HepG2 (cell line): ENCODE measurements around the gene ZBTB48. TPM values are rescaled to one million over a fixed set of nuclear protein-coding genes. Genes with fewer than 3 reads are reported as not detected.

Experiments used
- ATAC-seq: fragments of 200-7000 bp; cut with Tn5 transposase; 3 replicates; pipeline ENCODE4 v1.9.1; 2020; ENCODE audit warnings: mild to moderate bottlenecking, moderate library complexity
- BruUV-seq: library from RNA; stranded (reverse); fragments of 400-500 nt; replicated peaks from 2 replicates; lab custom pipeline; 2021; lab: Mats Ljungman, UMichigan
- CTCF ChIA-PET: fragments of 300-600 bp; formaldehyde crosslinking; extraction: SDS; loops from one replicate; lab custom pipeline; 2021; ENCODE audit warnings: low total read pairs, inconsistent platforms, low intra/inter-chr PET ratio; lab: Yijun Ruan, JAX
- POLR2A ChIA-PET: fragments of 350-600 bp; sonication (Branson Sonifier 250); formaldehyde crosslinking; loops from one replicate; lab custom pipeline; 2020; ENCODE audit warnings: antibody characterized with exemption, inconsistent platforms; lab: Yijun Ruan, JAX
- DNase-seq: peaks from one replicate; pipeline ENCODE4 v3.0.0-alpha.2; 2015; ENCODE audit warnings: low spot score
- FAIRE-seq: peaks from 3 replicates; lab custom pipeline; 2011; peaks lifted over from hg19 to GRCh38; lab: Jason Lieb, UNC
- H2AFZ ChIP-seq: one replicate; pipeline ENCODE4 v1.6.1; 2011; ENCODE audit warnings: low read length, inconsistent platforms
- H3K27ac ChIP-seq: fragments of 300-600 bp; 3 replicates; pipeline ENCODE4 v1.8.0; 2011; ENCODE audit warnings: mixed run types, mild to moderate bottlenecking, mixed read lengths, low read length, inconsistent platforms; ENCODE audit not compliant: insufficient read depth; ENCODE audit errors: extremely low read length
- H3K27me3 ChIP-seq, 2 experiments: fragments of 200-600 bp in 1 of 2; 2 replicates in 1 of 2; 3 replicates in 1 of 2; pipeline versions ENCODE4 v1.6.0 to v1.8.0; 2011; ENCODE audit warnings: low read length in 2 of 2, mild to moderate bottlenecking in 2 of 2, moderate library complexity in 2 of 2, inconsistent platforms in 1 of 2; ENCODE audit not compliant: insufficient read depth in 2 of 2, control insufficient read depth in 1 of 2
- H3K36me3 ChIP-seq, 2 experiments: fragments of 200-600 bp in 1 of 2; replicated peaks in 1 of 2; 2 replicates in 1 of 2; 3 replicates in 1 of 2; pipeline versions ENCODE4 v1.5.1 to v1.8.0; 2011; ENCODE audit warnings: low read length in 2 of 2, inconsistent platforms in 1 of 2; ENCODE audit not compliant: insufficient read depth in 2 of 2, control insufficient read depth in 1 of 2
- H3K4me1 ChIP-seq: 2 replicates; pipeline ENCODE4 v1.5.1; 2012; ENCODE audit warnings: low read length, inconsistent platforms; ENCODE audit not compliant: insufficient read depth
- H3K4me2 ChIP-seq: 2 replicates; pipeline ENCODE4 v1.6.0; 2011; ENCODE audit warnings: low read depth, low read length, inconsistent platforms
- H3K4me3 ChIP-seq, 3 experiments: fragments of 200-600 bp in 1 of 3; sonication (generic), shearing (Covaris generic) in 1 of 3; replicated peaks in 1 of 3; 2 replicates each; pipeline ENCODE4 v1.5.1; 2011 to 2016; ENCODE audit warnings: low read length in 3 of 3, inconsistent platforms in 2 of 3, low read depth in 2 of 3, mild to moderate bottlenecking in 2 of 3, control low read depth in 1 of 3, mixed read lengths in 1 of 3; ENCODE audit not compliant: insufficient read depth in 1 of 3
- H3K79me2 ChIP-seq: one replicate; pipeline ENCODE4 v1.6.1; 2011; ENCODE audit warnings: low read length, inconsistent platforms; ENCODE audit not compliant: insufficient read depth
- H3K9ac ChIP-seq: 2 replicates; pipeline ENCODE4 v1.6.0; 2011; ENCODE audit warnings: mild to moderate bottlenecking, low read depth, low read length, inconsistent platforms; ENCODE audit not compliant: insufficient read depth
- H3K9me3 ChIP-seq: 2 replicates; pipeline ENCODE4 v1.5.1; 2012; ENCODE audit warnings: mild to moderate bottlenecking, low read length
- H4K20me1 ChIP-seq: 2 replicates; pipeline ENCODE4 v1.6.0; 2011; ENCODE audit warnings: inconsistent platforms, mild to moderate bottlenecking, low read length, moderate library complexity; ENCODE audit not compliant: insufficient read depth
- AGO1 ChIP-seq: fragments of 200-400 bp; formaldehyde crosslinking; IDR thresholded peaks from 2 replicates; pipeline ENCODE4 v1.6.1; 2017; ENCODE audit warnings: mild to moderate bottlenecking, low read depth, low read length, moderate library complexity; ENCODE audit not compliant: poor library complexity, severe bottlenecking
- AGO2 ChIP-seq: fragments of 200-400 bp; formaldehyde crosslinking; optimal IDR thresholded peaks from 2 replicates; pipeline ENCODE3; 2017; ENCODE audit warnings: mild to moderate bottlenecking, low read depth, low read length, moderate library complexity
- HNRNPL ChIP-seq: fragments of 200-400 bp; formaldehyde crosslinking; IDR thresholded peaks from 2 replicates; pipeline ENCODE4 v1.6.1; 2017; ENCODE audit warnings: mild to moderate bottlenecking, low read depth, low read length
- NCOR1 ChIP-seq: fragments of 200-600 bp; sonication (generic); IDR thresholded peaks from 2 replicates; pipeline ENCODE4 v1.7.0; 2017; ENCODE audit warnings: antibody characterized with exemption, low read length, borderline replicate concordance
- POLR2A ChIP-seq, 2 experiments: IDR thresholded peaks; 2 replicates each; pipeline ENCODE4 v1.6.1; 2011; ENCODE audit warnings: low read depth in 2 of 2, low read length in 2 of 2, mild to moderate bottlenecking in 1 of 2, moderate library complexity in 1 of 2; ENCODE audit not compliant: insufficient read depth in 1 of 2
- WGBS: methylation state at CpG from one replicate; pipeline ENCODE4 v1.1.6; 2017; ENCODE audit warnings: low lambda C conversion rate; 5-methylcytosine and 5-hydroxymethylcytosine counted together
- in situ Hi-C: cut with HindIII; loops from 2 replicates; pipeline ENCODE4 v1.10.0; 2017; ENCODE audit warnings: low pct_unique_long_range_greater_than_20kb; ENCODE audit not compliant: extremely low pct_ligation_motif_present
- intact Hi-C: fragments of 100-400 bp; cut with micrococcal nuclease; formaldehyde crosslinking; loops from one replicate; pipeline ENCODE4 v1.10.0; 2022; ENCODE audit not compliant: unreplicated experiment
- polyA plus RNA-seq, 8 experiments: library from polyadenylated mRNA; depleted of rRNA in 3 of 8; stranded (reverse) in 7 of 8; unstranded in 1 of 8; fragments of >200 nt; fragmentation: Illumina TruSeq in 4 of 8; extraction: Trizol in 4 of 8; gene quantifications; 2 replicates each; pipeline versions ENCODE4 v1.2.1 to v1.2.3, GENCODE V29; 2011 to 2016; ENCODE audit warnings: low read depth in 4 of 8, missing spikeins in 1 of 8, mixed read lengths in 1 of 8; ENCODE audit not compliant: insufficient read depth in 1 of 8
- total RNA-seq, 5 experiments: library from RNA; depleted of rRNA; stranded (reverse); fragments of >200 nt; fragmentation: Illumina TruSeq; extraction: Trizol; gene quantifications; 2 replicates each; pipeline ENCODE4 v1.2.3, GENCODE V29; 2016; ENCODE audit warnings: low read depth in 1 of 5
- TF ChIP-seq, protein P1 (sequence below), 2 experiments: sonication (generic) in 1 of 2; formaldehyde crosslinking in 1 of 2; IDR thresholded peaks; 2 replicates each; pipeline versions ENCODE4 v1.5.1 to v1.6.1; 2011 to 2020; ENCODE audit warnings: borderline replicate concordance in 1 of 2, low read depth in 1 of 2, low read length in 1 of 2, mild to moderate bottlenecking in 1 of 2, missing genetic modification reagents in 1 of 2, moderate library complexity in 1 of 2
- TF ChIP-seq, protein P2 (sequence below): sonication (generic); formaldehyde crosslinking; IDR thresholded peaks from 2 replicates; pipeline ENCODE4 v1.5.1; 2020; ENCODE audit warnings: mild to moderate bottlenecking, missing genetic modification reagents, moderate library complexity

The ZBTB48 gene
- total and polyA plus RNA-seq, 2 of the 13 experiments (the other 11 are each of a cell fraction or from before 2014, with no cell fraction given) = 13.0 to 17.1 TPM

DNA sequence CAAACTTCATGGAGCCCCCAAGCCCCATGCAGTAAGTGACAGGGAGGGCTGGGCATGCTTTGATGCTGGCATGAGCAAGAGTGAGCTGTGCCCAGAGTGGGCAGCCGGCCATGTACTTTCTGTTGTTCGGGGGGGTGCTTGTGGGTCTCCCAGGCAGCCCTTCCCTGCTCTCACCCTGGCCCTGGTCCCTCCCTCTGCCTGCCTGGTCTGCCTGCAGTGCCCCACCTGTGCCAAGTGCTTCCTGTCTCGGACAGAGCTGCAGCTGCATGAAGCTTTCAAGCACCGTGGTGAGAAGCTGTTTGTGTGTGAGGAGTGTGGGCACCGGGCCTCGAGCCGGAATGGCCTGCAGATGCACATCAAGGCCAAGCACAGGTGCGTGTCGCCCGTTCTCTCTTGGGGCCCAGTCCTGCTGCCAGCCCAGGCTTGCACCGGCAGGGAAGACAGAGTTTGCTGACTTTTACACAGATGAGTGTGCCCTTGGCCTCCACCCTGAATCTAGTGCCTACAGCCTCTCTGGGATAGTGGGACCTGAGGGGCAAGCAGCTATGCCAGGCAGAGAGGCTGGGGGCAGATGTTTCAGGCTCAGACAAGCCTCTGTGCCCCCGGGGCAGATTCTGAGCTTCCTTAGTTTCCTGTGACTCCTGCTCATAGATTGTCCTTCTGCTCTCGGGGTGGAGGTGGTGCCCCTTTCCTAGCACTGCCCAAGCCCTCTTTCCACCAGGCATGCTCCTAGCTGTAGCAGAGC, 7.6 kb downstream of the ZBTB48 start:
- peak; percentile 2 for ATAC-seq
- FAIRE-seq = no peak
- no peak for DNase-seq

DNA sequence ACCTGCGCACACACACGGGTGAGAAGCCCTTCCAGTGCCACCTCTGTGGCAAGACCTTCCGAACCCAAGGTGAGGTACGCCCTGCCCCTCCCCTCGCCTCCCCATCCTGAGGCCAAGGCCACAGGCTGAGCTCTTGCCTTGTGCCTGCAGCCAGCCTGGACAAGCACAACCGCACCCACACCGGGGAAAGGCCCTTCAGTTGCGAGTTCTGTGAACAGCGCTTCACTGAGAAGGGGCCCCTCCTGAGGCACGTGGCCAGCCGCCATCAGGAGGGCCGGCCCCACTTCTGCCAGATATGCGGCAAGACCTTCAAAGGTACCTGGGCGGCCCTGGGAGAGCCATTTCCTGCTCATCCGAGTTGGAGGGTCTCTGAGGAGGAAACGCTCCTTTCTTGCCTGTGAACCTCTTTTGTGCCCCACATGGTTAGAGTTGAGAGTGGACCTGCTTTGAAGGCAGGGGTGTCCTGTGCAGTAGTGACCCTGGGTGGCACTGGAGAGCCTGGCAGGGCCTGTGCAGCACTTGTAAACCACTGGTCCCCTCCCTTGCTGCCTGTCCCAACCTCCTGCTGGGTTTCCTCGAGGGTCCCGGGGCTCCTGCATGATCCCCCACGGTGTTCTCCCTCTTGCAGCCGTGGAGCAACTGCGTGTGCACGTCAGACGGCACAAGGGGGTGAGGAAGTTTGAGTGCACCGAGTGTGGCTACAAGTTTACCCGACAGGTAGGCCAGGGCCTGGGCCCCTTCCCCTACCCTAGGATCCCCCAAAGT, 8.5 kb downstream of the ZBTB48 start:
- Histone ChIP-seq H3K36me3 (peaks cover 22 to 44% of the 10 kb centered on the region in 2 experiments), H3K79me2 (no peaks in the 10 kb centered on the region), H3K4me1 (peaks cover 2% of the 10 kb centered on the region; the same call in 1 of the 2 replicates), H3K4me2 (no peak overlapping the region), H3K9ac (no peak overlapping the region), H3K27ac (no peak overlapping the region), H3K9me3 (no peaks in the 10 kb centered on the region), H2AFZ (no peak overlapping the region), H3K4me3 (no peak overlapping the region), H4K20me1 (peaks cover 7% of the 10 kb centered on the region; the same call in 1 of the 2 replicates), H3K27me3 (no peaks in the 10 kb centered on the region)
- intact Hi-C loops = no loop called here
- no peak for FAIRE-seq
- CTCF ChIA-PET = no interaction called here
- 95% methylated on average over 20 of the region's 25 CpGs for WGBS
- in situ Hi-C loops = no loop called here
- TF ChIP-seq, protein P1, sequence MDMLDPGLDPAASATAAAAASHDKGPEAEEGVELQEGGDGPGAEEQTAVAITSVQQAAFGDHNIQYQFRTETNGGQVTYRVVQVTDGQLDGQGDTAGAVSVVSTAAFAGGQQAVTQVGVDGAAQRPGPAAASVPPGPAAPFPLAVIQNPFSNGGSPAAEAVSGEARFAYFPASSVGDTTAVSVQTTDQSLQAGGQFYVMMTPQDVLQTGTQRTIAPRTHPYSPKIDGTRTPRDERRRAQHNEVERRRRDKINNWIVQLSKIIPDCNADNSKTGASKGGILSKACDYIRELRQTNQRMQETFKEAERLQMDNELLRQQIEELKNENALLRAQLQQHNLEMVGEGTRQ (IDR thresholded peaks at IDR 0.05; ENCODE audit: low read depth, low read length) = no peak
- TF ChIP-seq, protein P1 (CRISPR knock-in tag; IDR thresholded peaks at IDR 0.05; ENCODE audit: borderline replicate concordance) = no peak
- TF ChIP-seq POLR2A (IDR thresholded peaks at IDR 0.05; ENCODE audit: insufficient read depth in 1 of 2, low read depth in 2 of 2, low read length in 2 of 2) (peak in 1 of 2 experiments; percentile 13; a peak in 1 of 4 replicates), AGO2 (peak; percentile 11)
- TF ChIP-seq, protein P2, sequence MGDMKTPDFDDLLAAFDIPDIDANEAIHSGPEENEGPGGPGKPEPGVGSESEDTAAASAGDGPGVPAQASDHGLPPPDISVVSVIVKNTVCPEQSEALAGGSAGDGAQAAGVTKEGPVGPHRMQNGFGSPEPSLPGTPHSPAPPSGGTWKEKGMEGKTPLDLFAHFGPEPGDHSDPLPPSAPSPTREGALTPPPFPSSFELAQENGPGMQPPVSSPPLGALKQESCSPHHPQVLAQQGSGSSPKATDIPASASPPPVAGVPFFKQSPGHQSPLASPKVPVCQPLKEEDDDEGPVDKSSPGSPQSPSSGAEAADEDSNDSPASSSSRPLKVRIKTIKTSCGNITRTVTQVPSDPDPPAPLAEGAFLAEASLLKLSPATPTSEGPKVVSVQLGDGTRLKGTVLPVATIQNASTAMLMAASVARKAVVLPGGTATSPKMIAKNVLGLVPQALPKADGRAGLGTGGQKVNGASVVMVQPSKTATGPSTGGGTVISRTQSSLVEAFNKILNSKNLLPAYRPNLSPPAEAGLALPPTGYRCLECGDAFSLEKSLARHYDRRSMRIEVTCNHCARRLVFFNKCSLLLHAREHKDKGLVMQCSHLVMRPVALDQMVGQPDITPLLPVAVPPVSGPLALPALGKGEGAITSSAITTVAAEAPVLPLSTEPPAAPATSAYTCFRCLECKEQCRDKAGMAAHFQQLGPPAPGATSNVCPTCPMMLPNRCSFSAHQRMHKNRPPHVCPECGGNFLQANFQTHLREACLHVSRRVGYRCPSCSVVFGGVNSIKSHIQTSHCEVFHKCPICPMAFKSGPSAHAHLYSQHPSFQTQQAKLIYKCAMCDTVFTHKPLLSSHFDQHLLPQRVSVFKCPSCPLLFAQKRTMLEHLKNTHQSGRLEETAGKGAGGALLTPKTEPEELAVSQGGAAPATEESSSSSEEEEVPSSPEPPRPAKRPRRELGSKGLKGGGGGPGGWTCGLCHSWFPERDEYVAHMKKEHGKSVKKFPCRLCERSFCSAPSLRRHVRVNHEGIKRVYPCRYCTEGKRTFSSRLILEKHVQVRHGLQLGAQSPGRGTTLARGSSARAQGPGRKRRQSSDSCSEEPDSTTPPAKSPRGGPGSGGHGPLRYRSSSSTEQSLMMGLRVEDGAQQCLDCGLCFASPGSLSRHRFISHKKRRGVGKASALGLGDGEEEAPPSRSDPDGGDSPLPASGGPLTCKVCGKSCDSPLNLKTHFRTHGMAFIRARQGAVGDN (CRISPR knock-in tag) = 0 out of 2 replicates have a peak, but pooled peaks have one; percentile 5
- POLR2A ChIA-PET = interaction anchor here (0.9 to 2.2 kb wide), 5 partner anchors 9 to 15 kb away, joined by 3 to 8 read pairs (median 5); partner anchors contain the start of genes KLHL21 and ZBTB48
- no peak for DNase-seq
- peak; percentile 11 for ATAC-seq
- BruUV-seq = no TSS peak

More for the DNA sequence above, 7.6 kb downstream of the ZBTB48 start:
- TF ChIP-seq HNRNPL (0 out of 2 replicates have a peak, but pooled peaks have one; percentile 42), NCOR1 (no peak), AGO1 (peak; percentile 26)
- Histone ChIP-seq H3K27ac (no peak overlapping the region), H3K9ac (no peak overlapping the region), H3K36me3 (peaks cover 17 to 35% of the 10 kb centered on the region in 2 experiments), H2AFZ (no peak overlapping the region), H3K4me2 (no peak overlapping the region), H3K27me3 (no peaks in the 10 kb centered on the region), H3K4me1 (peaks cover 10% of the 10 kb centered on the region), H3K4me3 (no peak overlapping the region), H4K20me1 (peaks cover 6% of the 10 kb centered on the region; the same call in 1 of the 2 replicates), H3K79me2 (no peaks in the 10 kb centered on the region), H3K9me3 (no peaks in the 10 kb centered on the region)
- in situ Hi-C loops = no loop called here
- POLR2A ChIA-PET = interaction anchor here (0.9 to 1.2 kb wide), 2 partner anchors 13 to 16 kb away, joined by 3 to 5 read pairs; no protein-coding TSS in a partner anchor
- WGBS = 89% methylated on average over 3 of the region's 13 CpGs
- BruUV-seq = no TSS peak
- intact Hi-C loops = no loop called here
- CTCF ChIA-PET = no interaction called here
